Psoas muscle (tissue), 8 donors: ENCODE measurements around the gene SELENOV. TPM values are rescaled to one million over a fixed set of nuclear protein-coding genes. Genes with fewer than 3 reads are reported as not detected.

Source experiments
- ATAC-seq, 4 donors: fragments of 200-7000 bp; cut with Tn5 transposase; one replicate each; pipeline ENCODE4 v1.9.1; 2020; ENCODE audit warnings: moderate library complexity in 3 of 4, mild to moderate bottlenecking in 2 of 4
- DNase-seq, 2 donors: peaks; one replicate each; pipeline ENCODE4 v3.0.0-alpha.2; 2020
- H3K27ac ChIP-seq: fragments of 200-600 bp; one replicate; pipeline ENCODE4 v1.8.0; 2022
- H3K27me3 ChIP-seq, 3 donors: fragments of 200-600 bp in 1 of 3; one replicate each; pipeline versions ENCODE4 v1.6.1 to v1.8.0; 2013 to 2022; ENCODE audit warnings: low read length in 2 of 3, mild to moderate bottlenecking in 2 of 3, moderate library complexity in 1 of 3; ENCODE audit not compliant: insufficient read depth in 3 of 3
- H3K36me3 ChIP-seq, 2 donors: fragments of 200-600 bp in 1 of 2; one replicate each; pipeline versions ENCODE4 v1.6.1 to v1.8.0; 2013 to 2022; ENCODE audit warnings: low read depth in 1 of 2, mild to moderate bottlenecking in 1 of 2, moderate library complexity in 1 of 2; ENCODE audit not compliant: insufficient read depth in 1 of 2
- H3K4me1 ChIP-seq: fragments of 200-600 bp; one replicate; pipeline ENCODE4 v1.8.0; 2022
- H3K4me3 ChIP-seq: fragments of 200-600 bp; one replicate; pipeline ENCODE4 v1.8.0; 2022; ENCODE audit warnings: mild to moderate bottlenecking
- H3K9me3 ChIP-seq: fragments of 200-600 bp; one replicate; pipeline ENCODE4 v1.8.0; 2022
- CTCF ChIP-seq: fragments of 200-600 bp; IDR thresholded peaks from one replicate; pipeline ENCODE4 v1.8.0; 2022; ENCODE audit warnings: antibody characterized with exemption
- WGBS, 3 donors: extraction: QIAGEN DNeasy Blood & Tissue Kit; methylation state at CpG; one replicate each; pipeline versions ENCODE4 v1.1.6 to v1.1.7; 2013; 5-methylcytosine and 5-hydroxymethylcytosine counted together
- intact Hi-C, 2 donors: fragments of 100-400 bp; cut with DNase I; formaldehyde crosslinking; loops; one replicate each; pipeline versions ENCODE4 v1.11.0 to v1.14.2; 2022
- polyA plus RNA-seq, 3 donors: library from polyadenylated mRNA; stranded (reverse); fragments of 200-250 nt; gene quantifications; one replicate each; pipeline ENCODE4 v1.2.3, GENCODE V29; 2013
- total RNA-seq, 4 donors: library from RNA; stranded (reverse); fragmentation: NEBNext Ultra II Directional in 2 of 4; extraction: Animal tissue kit (Norgen Biotek cat#: 25700) in 2 of 4; gene quantifications; one replicate each; pipeline versions ENCODE4 v1.2.1 to v1.2.4, GENCODE V29; 2021 to 2023
- donor health status: healthy with polysubstance abuse.
- donor health status: DM: no; HTN: no; CAD: no; lungs with moderate emphysema.
- donor health status: Bipolar disorder and iron deficiency.
- donor health status: healthy.
- donor health status: DM: yes; HTN: yes; CAD: no.
- donor health status: DM: no; HTN: no; CAD: no.
- donor health status: DM: no; HTN: no; CAD: no.
- donor health status: DM: yes; HTN: yes; CAD: no.

Gene SELENOV
- total and polyA plus RNA-seq, 7 donors, result not detected

GRCh38 chr19:39518975-39519374 lies 4.0 kb downstream of the SELENOV start:
- no peak overlapping the region for H3K4me3 ChIP-seq
- 60 to 68% (median 62%) methylated on average over 9 of the region's 9 CpGs for WGBS, 3 donors
- peaks cover 0 to 42% (median 26%) of the 10 kb centered on the region in 3 donors for H3K27me3 ChIP-seq
- ATAC-seq (no peak), DNase-seq (no peak)
- no peaks in the 10 kb centered on the region for H3K36me3 ChIP-seq
- H3K9me3 ChIP-seq, result no peaks in the 10 kb centered on the region
- intact Hi-C loops, result no loop called here
- TF ChIP-seq CTCF, result no peak
- H3K4me1 ChIP-seq, result peaks cover 9% of the 10 kb centered on the region
- H3K27ac ChIP-seq, result no peak overlapping the region

GRCh38 chr19:39520541-39521484 lies 5.9 kb downstream of the SELENOV start:
- Histone ChIP-seq H3K4me3 (no peak overlapping the region), H3K27ac (no peak overlapping the region), H3K9me3 (no peaks in the 10 kb centered on the region), H3K4me1 (no peaks in the 10 kb centered on the region), H3K36me3 (no peaks in the 10 kb centered on the region), H3K27me3 (peaks cover 0 to 24% (median 11%) of the 10 kb centered on the region in 3 donors)
- intact Hi-C loops, result no loop called here
- DNase-seq (no peak), ATAC-seq (no peak)
- no peak for TF ChIP-seq CTCF
- 80 to 88% (median 82%) methylated on average over 8 of the region's 8 CpGs for WGBS, 3 donors

GRCh38 chr19:39524495-39524894 lies 9.6 kb downstream of the SELENOV start:
- no peak for TF ChIP-seq CTCF
- no peak overlapping the region for H3K4me3 ChIP-seq
- no peaks in the 10 kb centered on the region for H3K4me1 ChIP-seq
- intact Hi-C loops, result no loop called here
- DNase-seq (no peak), ATAC-seq (no peak)
- WGBS, 3 donors, result 64 to 70% (median 69%) methylated on average over 8 of the region's 8 CpGs
- H3K36me3 ChIP-seq, result no peaks in the 10 kb centered on the region
- H3K27ac ChIP-seq, result no peak overlapping the region
- no peaks in the 10 kb centered on the region for H3K9me3 ChIP-seq
- H3K27me3 ChIP-seq, result no peaks in the 10 kb centered on the region

GRCh38 chr19:39525205-39525604 lies 10.3 kb downstream of the SELENOV start:
- no peak overlapping the region for H3K4me3 ChIP-seq
- 97 to 99% (median 97%) methylated on average over 3 of the region's 3 CpGs for WGBS, 3 donors
- no peak for TF ChIP-seq CTCF

More at GRCh38 chr19:39525205-39525604, 10.3 kb downstream of the SELENOV start:
- no peak for DNase-seq
- intact Hi-C loops, result no loop called here
- no peaks in the 10 kb centered on the region for H3K4me1 ChIP-seq
- ATAC-seq, result no peak
- H3K27ac ChIP-seq, result no peak overlapping the region
- H3K27me3 ChIP-seq, result no peaks in the 10 kb centered on the region
- H3K9me3 ChIP-seq, result no peaks in the 10 kb centered on the region
- H3K36me3 ChIP-seq, result no peaks in the 10 kb centered on the region
